ENCODE data around the gene PEX14.

PEX14 gene

GRCh38 chr1:10623686-10624145, 149.0 kb downstream of the PEX14 start:
- no peak for DNase-seq

GRCh38 chr1:10624256-10625050, 149.7 kb downstream of the PEX14 start:
- no peak for DNase-seq

GRCh38 chr1:10625076-10625475, 150.3 kb downstream of the PEX14 start:
- no peak for DNase-seq

- DNase-seq, result no peak
Observed at GRCh38 chr1:10625554-10625953, 150.8 kb downstream of the PEX14 start.

GRCh38 chr1:10626131-10626731, 151.5 kb downstream of the PEX14 start:
- no peak for DNase-seq

- no peak for DNase-seq
Observed at GRCh38 chr1:10626791-10627410, 152.2 kb downstream of the PEX14 start.

GRCh38 chr1:10628685-10629084, 153.9 kb downstream of the PEX14 start:
- DNase-seq, result no peak

- no peak for DNase-seq
Observed at GRCh38 chr1:10629091-10629815, 154.5 kb downstream of the PEX14 start.

- DNase-seq, result no peak
Observed at GRCh38 chr1:10629816-10630571, 155.2 kb downstream of the PEX14 start.

- no peak for DNase-seq
Observed at GRCh38 chr1:10630661-10631120, 155.9 kb downstream of the PEX14 start.

GRCh38 chr1:10631121-10631810, 156.5 kb downstream of the PEX14 start:
- no peak for DNase-seq

GRCh38 chr1:10631811-10632593, 157.3 kb downstream of the PEX14 start:
- DNase-seq, result no peak

GRCh38 chr1:10632691-10633090, 157.9 kb downstream of the PEX14 start:
- no peak for DNase-seq

- DNase-seq, result no peak
Observed at GRCh38 chr1:10633416-10633815, 158.7 kb downstream of the PEX14 start.

- no peak for DNase-seq
Observed at GRCh38 chr1:10634075-10634427, 159.3 kb downstream of the PEX14 start.

- DNase-seq, result no peak
Observed at GRCh38 chr1:10634428-10635084, 159.8 kb downstream of the PEX14 start.

GRCh38 chr1:10635085-10635896, 160.5 kb downstream of the PEX14 start:
- DNase-seq, result no peak

- DNase-seq, result no peak
Observed at GRCh38 chr1:10635992-10636391, 161.2 kb downstream of the PEX14 start.

GRCh38 chr1:10637400-10637799, 162.7 kb downstream of the PEX14 start:
- no peak for DNase-seq
